Measurements from ENCODE around the gene CFL1.

GRCh38 chr11:65899356-65900124 lies 41.6 kb upstream of the CFL1 start:
- TF ChIP-seq CTCF (IDR thresholded peaks at IDR 0.05) (peak in 1 of 3 experiments; percentile 5), POLR2AphosphoS5 (IDR thresholded peaks at IDR 0.05; ENCODE audit: insufficient read depth in 1 of 2, low read depth in 1 of 2) (peak in 1 of 2 donors; percentile 73)

Data from vagina (tissue), 2 donors.